H1 (cell line): ENCODE results near the gene MBTPS1. TPM values are rescaled to one million over a fixed set of nuclear protein-coding genes. Genes with fewer than 3 reads are reported as not detected.

Experiments used
- CTCF ChIA-PET: fragments of 300-600 bp; sonication (Branson Sonifier 250); formaldehyde crosslinking; loops from one replicate; lab custom pipeline; 2021; ENCODE audit not compliant: partially characterized antibody; lab: Charles Lee
- POLR2A ChIA-PET: fragments of 300-600 bp; sonication (Branson Sonifier 250); formaldehyde crosslinking; loops from one replicate; lab custom pipeline; 2021; ENCODE audit warnings: inconsistent platforms; ENCODE audit not compliant: partially characterized antibody; lab: Charles Lee
- DNase-seq, 2 experiments: peaks; one replicate each; pipeline versions ENCODE4 v3.0.0 to v3.0.0-alpha.2; 2010 to 2022; ENCODE audit warnings: low spot score in 2 of 2, low read depth in 1 of 2, mixed read lengths in 1 of 2
- FAIRE-seq: peaks from 2 replicates; lab custom pipeline; 2011; peaks lifted over from hg19 to GRCh38; lab: Jason Lieb, UNC
- H2AFZ ChIP-seq: 2 replicates; pipeline ENCODE4 v1.8.1; 2012; ENCODE audit warnings: low read length, inconsistent platforms
- H2AK5ac ChIP-seq: 2 replicates; pipeline ENCODE4 v1.6.1; 2013; ENCODE audit warnings: low read depth, low read length
- H2BK120ac ChIP-seq: replicated peaks from 2 replicates; pipeline ENCODE3; 2013; ENCODE audit warnings: low read depth, low read length, inconsistent platforms
- H2BK12ac ChIP-seq: 2 replicates; pipeline ENCODE4 v1.6.1; 2013; ENCODE audit warnings: low read depth, low read length
- H2BK15ac ChIP-seq: 2 replicates; pipeline ENCODE4 v1.6.1; 2013; ENCODE audit warnings: low read length
- H2BK20ac ChIP-seq: 2 replicates; pipeline ENCODE4 v1.6.1; 2013; ENCODE audit warnings: low read length
- H2BK5ac ChIP-seq: 2 replicates; pipeline ENCODE4 v1.6.1; 2013; ENCODE audit warnings: low read depth, low read length
- H3K14ac ChIP-seq: 2 replicates; pipeline ENCODE4 v1.6.1; 2013; ENCODE audit warnings: inconsistent platforms; ENCODE audit not compliant: insufficient read length
- H3K18ac ChIP-seq: 2 replicates; pipeline ENCODE4 v1.6.1; 2013; ENCODE audit warnings: low read length; ENCODE audit errors: extremely low read depth
- H3K23ac ChIP-seq: 2 replicates; pipeline ENCODE4 v1.6.1; 2013; ENCODE audit warnings: inconsistent platforms; ENCODE audit not compliant: insufficient read length
- H3K23me2 ChIP-seq: 2 replicates; pipeline ENCODE4 v1.6.1; 2013; ENCODE audit warnings: low read depth, low read length
- H3K27ac ChIP-seq: 2 replicates; pipeline ENCODE4 v1.6.1; 2011; ENCODE audit warnings: low read depth, low read length, inconsistent platforms
- H3K27me3 ChIP-seq, 4 experiments: replicated peaks in 1 of 4; 1 replicate in 1 of 4; 2 replicates in 3 of 4; pipeline versions ENCODE4 v1.6.1 to v1.8.1; 2011 to 2013; ENCODE audit warnings: low read length in 3 of 4, mild to moderate bottlenecking in 3 of 4, inconsistent platforms in 2 of 4, mixed read lengths in 2 of 4, moderate library complexity in 1 of 4; ENCODE audit not compliant: control insufficient read depth in 3 of 4, insufficient read depth in 3 of 4; ENCODE audit errors: extremely low read depth in 1 of 4
- H3K36me3 ChIP-seq, 4 experiments: 2 replicates each; pipeline versions ENCODE4 v1.6.1 to v1.8.1; 2011 to 2013; ENCODE audit warnings: mild to moderate bottlenecking in 4 of 4, low read length in 3 of 4, moderate library complexity in 2 of 4, control low read depth in 1 of 4, inconsistent platforms in 1 of 4; ENCODE audit not compliant: insufficient read depth in 4 of 4, control insufficient read depth in 2 of 4
- H3K4ac ChIP-seq: replicated peaks from 2 replicates; pipeline ENCODE3; 2013; ENCODE audit warnings: low read length, low read depth, mixed read lengths, inconsistent platforms; ENCODE audit not compliant: insufficient read length
- H3K4me1 ChIP-seq, 4 experiments: replicated peaks in 1 of 4; 1 replicate in 1 of 4; 2 replicates in 3 of 4; pipeline versions ENCODE4 v1.6.1 to v1.8.1; 2011 to 2013; ENCODE audit warnings: low read length in 3 of 4, inconsistent platforms in 2 of 4, mixed read lengths in 1 of 4; ENCODE audit not compliant: insufficient read depth in 4 of 4, control insufficient read depth in 3 of 4
- H3K4me2 ChIP-seq, 2 experiments: 2 replicates each; pipeline versions ENCODE4 v1.6.1 to v1.8.1; 2011 to 2013; ENCODE audit warnings: low read depth in 2 of 2, low read length in 2 of 2, control low read depth in 1 of 2, inconsistent platforms in 1 of 2, mild to moderate bottlenecking in 1 of 2; ENCODE audit not compliant: insufficient read depth in 1 of 2
- H3K4me3 ChIP-seq, 4 experiments: fragments of 200-600, 300-600 bp in 1 of 4; sonication (generic), shearing (Covaris generic), sonication (Bioruptor Twin) in 1 of 4; 2 replicates each; pipeline versions ENCODE4 v1.5.1 to v1.8.1; 2011 to 2016; ENCODE audit warnings: low read length in 4 of 4, low read depth in 3 of 4, control low read depth in 2 of 4, inconsistent platforms in 2 of 4, mild to moderate bottlenecking in 2 of 4, mixed read lengths in 1 of 4, moderate library complexity in 1 of 4; ENCODE audit not compliant: insufficient read depth in 2 of 4; ENCODE audit errors: extremely low read depth in 1 of 4
- H3K56ac ChIP-seq: replicated peaks from 2 replicates; pipeline ENCODE3; 2013; ENCODE audit warnings: low read depth, mild to moderate bottlenecking, mixed read lengths, low read length, inconsistent platforms; ENCODE audit not compliant: insufficient read length
- H3K79me1 ChIP-seq: 2 replicates; pipeline ENCODE4 v1.6.1; 2013; ENCODE audit warnings: low read depth, low read length, control low read depth
- H3K79me2 ChIP-seq, 2 experiments: 2 replicates each; pipeline versions ENCODE4 v1.6.1 to v1.8.1; 2012 to 2013; ENCODE audit warnings: low read length in 2 of 2, mild to moderate bottlenecking in 2 of 2, inconsistent platforms in 1 of 2; ENCODE audit not compliant: insufficient read depth in 2 of 2, control insufficient read depth in 1 of 2
- H3K9ac ChIP-seq, 4 experiments: replicated peaks in 1 of 4; 1 replicate in 1 of 4; 2 replicates in 3 of 4; pipeline versions ENCODE4 v1.6.1 to v1.8.1; 2011 to 2013; ENCODE audit warnings: low read depth in 3 of 4, low read length in 3 of 4, control low read depth in 2 of 4, mild to moderate bottlenecking in 2 of 4, moderate library complexity in 2 of 4, inconsistent platforms in 1 of 4; ENCODE audit errors: extremely low read depth in 1 of 4
- H3K9me3 ChIP-seq, 2 experiments: 2 replicates each; pipeline versions ENCODE4 v1.6.1 to v1.8.1; 2012 to 2013; ENCODE audit warnings: mild to moderate bottlenecking in 2 of 2, moderate library complexity in 2 of 2, control low read depth in 1 of 2, inconsistent platforms in 1 of 2, low read depth in 1 of 2, low read length in 1 of 2, mixed read lengths in 1 of 2; ENCODE audit not compliant: insufficient read depth in 2 of 2
- H4K20me1 ChIP-seq, 2 experiments: replicated peaks in 1 of 2; 2 replicates each; pipeline versions ENCODE3 to v1.8.1; 2011 to 2013; ENCODE audit warnings: inconsistent platforms in 2 of 2, low read length in 2 of 2, mild to moderate bottlenecking in 1 of 2; ENCODE audit not compliant: insufficient read depth in 2 of 2, control insufficient read depth in 1 of 2
- H4K5ac ChIP-seq: 2 replicates; pipeline ENCODE4 v1.6.1; 2013; ENCODE audit warnings: low read length, low read depth, mixed read lengths, inconsistent platforms; ENCODE audit not compliant: insufficient read length
- H4K8ac ChIP-seq: 2 replicates; pipeline ENCODE4 v1.8.0; 2013; ENCODE audit warnings: mild to moderate bottlenecking, moderate library complexity, low read length, inconsistent platforms; ENCODE audit not compliant: insufficient read depth; ENCODE audit errors: extremely low read depth
- H4K91ac ChIP-seq: replicated peaks from 2 replicates; pipeline ENCODE3; 2013; ENCODE audit warnings: low read length, mixed read lengths, inconsistent platforms; ENCODE audit not compliant: insufficient read length
- BRCA1 ChIP-seq: IDR thresholded peaks from 2 replicates; pipeline ENCODE4 v1.6.1; 2012; ENCODE audit warnings: low read depth, low read length, improper control_type of control experiment
- CEBPB ChIP-seq: IDR thresholded peaks from 2 replicates; pipeline ENCODE4 v1.6.1; 2012; ENCODE audit warnings: low read depth, low read length
- EGR1 ChIP-seq: IDR thresholded peaks from 2 replicates; pipeline ENCODE4 v1.6.1; 2011; ENCODE audit warnings: low read depth, low read length, borderline replicate concordance
- KDM1A ChIP-seq: fragments of 200-600, 300-600 bp; sonication (generic); IDR thresholded peaks from 2 replicates; pipeline ENCODE4 v1.7.1; 2016; ENCODE audit warnings: mild to moderate bottlenecking, low read length, borderline replicate concordance
- MAFK ChIP-seq: IDR thresholded peaks from 2 replicates; pipeline ENCODE4 v1.6.1; 2012; ENCODE audit warnings: low read depth, mild to moderate bottlenecking, improper control_type of control experiment, low read length
- PHF8 ChIP-seq: fragments of 200-600 bp; sonication (generic); conservative IDR thresholded peaks from 2 replicates; pipeline ENCODE4 v1.7.1; 2012; ENCODE audit warnings: low read depth, mild to moderate bottlenecking, inconsistent platforms, low read length, moderate library complexity
- RXRA ChIP-seq: IDR thresholded peaks from 2 replicates; pipeline ENCODE4 v1.6.1; 2011; ENCODE audit warnings: low read depth, mild to moderate bottlenecking, low read length, moderate library complexity; ENCODE audit not compliant: insufficient read depth
- TAF7 ChIP-seq: optimal IDR thresholded peaks from 2 replicates; pipeline ENCODE3; 2011; ENCODE audit warnings: low read depth, mild to moderate bottlenecking, inconsistent platforms, low read length, moderate library complexity, borderline replicate concordance
- TBP ChIP-seq: IDR thresholded peaks from 2 replicates; pipeline ENCODE4 v1.6.1; 2011; ENCODE audit warnings: low read depth, low read length, improper control_type of control experiment
- WGBS, 2 experiments: shearing (Covaris generic) in 1 of 2; methylation state at CpG; one replicate each; pipeline versions ENCODE4 v1.1.6 to v1.1.7; 2013 to 2015; ENCODE audit warnings: low lambda C conversion rate in 2 of 2, mixed read lengths in 2 of 2, inconsistent platforms in 1 of 2, low coverage in 1 of 2, missing lambda C conversion rate in 1 of 2; ENCODE audit not compliant: insufficient replicate concordance in 2 of 2, insufficient coverage in 1 of 2, insufficient read length in 1 of 2; ENCODE audit errors: extremely low coverage in 1 of 2, missing lambda C conversion rate in 1 of 2; 5-methylcytosine and 5-hydroxymethylcytosine counted together
- polyA plus RNA-seq, 7 experiments: library from polyadenylated mRNA; depleted of rRNA in 3 of 7; stranded (reverse) in 5 of 7; unstranded in 2 of 7; fragments of >200 nt in 5 of 7; fragments of 200-250 nt in 2 of 7; gene quantifications; 1 replicate in 5 of 7; 2 replicates in 1 of 7; 4 replicates in 1 of 7; pipeline versions ENCODE4 v1.2.1 to v1.2.3, GENCODE V29; 2011 to 2013; ENCODE audit warnings: missing spikeins in 2 of 7, mixed read lengths in 2 of 7
- total RNA-seq: library from RNA; stranded (reverse); fragmentation: NEBNext Ultra II Directional; extraction: Animal tissue kit (Norgen Biotek cat#: 25700); gene quantifications from 2 replicates; pipeline ENCODE4 v1.2.1, GENCODE V29; 2021
- TF ChIP-seq, protein P1 (sequence below), 3 experiments: IDR thresholded peaks; 1 replicate in 2 of 3; 2 replicates in 1 of 3; pipeline versions ENCODE4 v1.5.1 to v1.6.1; 2011; ENCODE audit warnings: low read length in 3 of 3, mild to moderate bottlenecking in 3 of 3, inconsistent platforms in 2 of 3, low read depth in 1 of 3, moderate library complexity in 1 of 3; ENCODE audit not compliant: insufficient read depth in 1 of 3; ENCODE audit errors: control extremely low read depth in 1 of 3

MBTPS1 gene
- total and polyA plus RNA-seq, 2 of the 8 experiments (the other 6 are each of a cell fraction or from before 2014, with no cell fraction given), result 30.6 to 53.3 TPM

DNA sequence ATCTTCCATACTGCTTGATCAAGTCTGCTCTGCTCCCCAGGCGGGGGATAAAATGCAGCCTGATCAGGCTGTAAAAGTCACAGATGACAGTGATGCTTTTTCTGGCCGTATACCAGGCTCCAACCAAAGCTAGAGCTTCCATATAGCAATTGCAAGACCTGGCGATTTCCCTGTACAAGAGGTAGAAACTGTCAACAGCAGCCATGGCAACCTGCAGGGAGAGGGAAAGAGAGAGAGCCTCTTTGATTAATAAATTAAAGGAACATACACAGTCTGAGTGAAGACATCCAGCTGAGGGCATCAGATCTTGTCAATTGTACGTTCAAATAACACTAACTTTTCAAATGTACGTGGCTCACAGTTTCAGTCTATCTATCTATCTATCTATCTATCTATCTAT, 14.4 kb upstream of the MBTPS1 start:
- ChIA-PET CTCF (interaction anchor here (1.4 to 2.3 kb wide), 3 partner anchors 10 to 46 kb away, joined by 3 to 8 read pairs (median 7); no protein-coding TSS in a partner anchor), POLR2A (interaction anchor here (1.9 kb wide), 1 partner anchor 11 kb away, joined by 5 read pairs; no protein-coding TSS in a partner anchor)
- no peak overlapping the region for H3K4me2 ChIP-seq
- H2AK5ac ChIP-seq, result no peak overlapping the region
- H4K5ac ChIP-seq, result no peak overlapping the region
- no peak overlapping the region for H3K4ac ChIP-seq
- no peak for TF ChIP-seq PHF8
- no peak for TF ChIP-seq KDM1A
- no peak for TF ChIP-seq MAFK
- TF ChIP-seq TAF7, result no peak
- TF ChIP-seq EGR1, result no peak
- TF ChIP-seq TBP, result no peak
- no peak for TF ChIP-seq RXRA
- no peak for TF ChIP-seq CEBPB
- no peak for TF ChIP-seq BRCA1
- TF ChIP-seq, protein P1, sequence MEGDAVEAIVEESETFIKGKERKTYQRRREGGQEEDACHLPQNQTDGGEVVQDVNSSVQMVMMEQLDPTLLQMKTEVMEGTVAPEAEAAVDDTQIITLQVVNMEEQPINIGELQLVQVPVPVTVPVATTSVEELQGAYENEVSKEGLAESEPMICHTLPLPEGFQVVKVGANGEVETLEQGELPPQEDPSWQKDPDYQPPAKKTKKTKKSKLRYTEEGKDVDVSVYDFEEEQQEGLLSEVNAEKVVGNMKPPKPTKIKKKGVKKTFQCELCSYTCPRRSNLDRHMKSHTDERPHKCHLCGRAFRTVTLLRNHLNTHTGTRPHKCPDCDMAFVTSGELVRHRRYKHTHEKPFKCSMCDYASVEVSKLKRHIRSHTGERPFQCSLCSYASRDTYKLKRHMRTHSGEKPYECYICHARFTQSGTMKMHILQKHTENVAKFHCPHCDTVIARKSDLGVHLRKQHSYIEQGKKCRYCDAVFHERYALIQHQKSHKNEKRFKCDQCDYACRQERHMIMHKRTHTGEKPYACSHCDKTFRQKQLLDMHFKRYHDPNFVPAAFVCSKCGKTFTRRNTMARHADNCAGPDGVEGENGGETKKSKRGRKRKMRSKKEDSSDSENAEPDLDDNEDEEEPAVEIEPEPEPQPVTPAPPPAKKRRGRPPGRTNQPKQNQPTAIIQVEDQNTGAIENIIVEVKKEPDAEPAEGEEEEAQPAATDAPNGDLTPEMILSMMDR (IDR thresholded peaks at IDR 0.05; ENCODE audit: control extremely low read depth in 1 of 3, insufficient read depth in 1 of 3, low read depth in 1 of 3, low read length in 3 of 3), result no peak
- H2BK12ac ChIP-seq, result no peak overlapping the region
- no peak overlapping the region for H3K18ac ChIP-seq
- FAIRE-seq (no peak), DNase-seq (no peak)
- no peak overlapping the region for H3K27ac ChIP-seq
- H4K91ac ChIP-seq, result no peak overlapping the region
- H2AFZ ChIP-seq, result no peak overlapping the region
- WGBS, 2 experiments, result 92% methylated on average over 5 of the region's 5 CpGs; no CpG with 5 or more reads in 1 of the 2 experiments
- peaks cover 8 to 27% (median 17%) of the 10 kb centered on the region in 4 experiments; a peak in 7 of 8 replicates for H3K36me3 ChIP-seq
- no peaks in the 10 kb centered on the region for H3K27me3 ChIP-seq
- H3K79me2 ChIP-seq, result peaks cover 0 to 39% of the 10 kb centered on the region in 2 experiments; a peak in 3 of 4 replicates
- H3K4me3 ChIP-seq, result no peak overlapping the region
- H3K79me1 ChIP-seq, result peaks cover 2% of the 10 kb centered on the region; the same call in 1 of the 2 replicates
- no peak overlapping the region for H2BK5ac ChIP-seq
- no peak overlapping the region for H2BK15ac ChIP-seq
- no peak overlapping the region for H3K9ac ChIP-seq
- peaks cover 0 to 6% (median 3%) of the 10 kb centered on the region in 4 experiments; a peak in 3 of 7 replicates for H3K4me1 ChIP-seq
- no peaks in the 10 kb centered on the region for H3K23me2 ChIP-seq
- no peak overlapping the region for H3K23ac ChIP-seq
- no peak overlapping the region for H3K14ac ChIP-seq
- H2BK120ac ChIP-seq, result no peak overlapping the region
- H3K9me3 ChIP-seq, result no peaks in the 10 kb centered on the region
- H4K8ac ChIP-seq, result no peak overlapping the region
- peaks cover 0 to 5% of the 10 kb centered on the region in 2 experiments for H4K20me1 ChIP-seq
- no peak overlapping the region for H2BK20ac ChIP-seq
- no peak overlapping the region for H3K56ac ChIP-seq
